WTC11 (cell line): ENCODE results near the gene TLNRD1.

Source experiments
- ESRRA ChIP-seq: sonication (generic); formaldehyde crosslinking; IDR thresholded peaks from 2 replicates; pipeline ENCODE4 v1.8.1; 2022; ENCODE audit warnings: mild to moderate bottlenecking, missing genetic modification reagents, borderline replicate concordance
- ETV6 ChIP-seq: sonication (generic); formaldehyde crosslinking; IDR thresholded peaks from 2 replicates; pipeline ENCODE4 v1.8.1; 2022; ENCODE audit warnings: mild to moderate bottlenecking, missing genetic modification reagents
- IRF2 ChIP-seq: sonication (generic); formaldehyde crosslinking; IDR thresholded peaks from 2 replicates; pipeline ENCODE4 v1.8.0; 2022; ENCODE audit warnings: low read depth, missing genetic modification reagents, borderline replicate concordance
- ZNF671 ChIP-seq: fragments of 250-450 bp; sonication (Bioruptor Pico); IDR thresholded peaks from 2 replicates; pipeline ENCODE4 v1.8.0; 2021; ENCODE audit warnings: mild to moderate bottlenecking
- TF ChIP-seq, protein P1 (sequence below): fragments of 200-600 bp; IDR thresholded peaks from 2 replicates; pipeline ENCODE4 v1.8.0; 2022; ENCODE audit warnings: antibody characterized with exemption
- TF ChIP-seq, protein P2 (sequence below): fragments of 250-450 bp; sonication (Bioruptor Pico); IDR thresholded peaks from 2 replicates; pipeline ENCODE4 v2.1.2; 2022; ENCODE audit warnings: mild to moderate bottlenecking, moderate library complexity
- TF ChIP-seq, protein P3 (sequence below): sonication (generic); formaldehyde crosslinking; IDR thresholded peaks from 2 replicates; pipeline ENCODE4 v1.8.1; 2023; ENCODE audit warnings: mild to moderate bottlenecking, missing genetic modification reagents, moderate library complexity
- TF ChIP-seq, protein P4 (sequence below): sonication (generic); formaldehyde crosslinking; IDR thresholded peaks from 2 replicates; pipeline ENCODE4 v1.8.0; 2022; ENCODE audit warnings: mild to moderate bottlenecking, missing genetic modification reagents

DNA sequence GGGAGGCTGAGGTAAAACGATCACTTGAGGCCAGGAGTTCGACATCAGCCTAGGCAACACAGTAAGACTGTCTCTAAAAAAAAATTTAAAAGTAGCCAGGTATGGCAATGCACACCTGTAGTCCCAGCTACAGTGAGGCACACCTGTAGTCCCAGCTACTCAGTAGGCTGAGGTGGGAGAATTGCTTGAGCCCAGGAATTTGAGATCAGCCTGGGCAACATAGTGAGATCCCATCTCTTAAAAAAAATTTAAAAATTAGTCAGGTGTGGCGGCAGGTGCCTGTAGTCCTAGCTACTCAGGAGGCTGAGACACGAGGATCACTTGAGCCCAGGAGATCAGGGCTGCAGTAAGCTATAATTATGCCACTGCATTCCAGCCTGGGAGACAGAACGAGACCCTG is 17.9 kb upstream of the TLNRD1 start:
- TF ChIP-seq ESRRA (CRISPR knock-in tag) = no peak
- TF ChIP-seq, protein P1, sequence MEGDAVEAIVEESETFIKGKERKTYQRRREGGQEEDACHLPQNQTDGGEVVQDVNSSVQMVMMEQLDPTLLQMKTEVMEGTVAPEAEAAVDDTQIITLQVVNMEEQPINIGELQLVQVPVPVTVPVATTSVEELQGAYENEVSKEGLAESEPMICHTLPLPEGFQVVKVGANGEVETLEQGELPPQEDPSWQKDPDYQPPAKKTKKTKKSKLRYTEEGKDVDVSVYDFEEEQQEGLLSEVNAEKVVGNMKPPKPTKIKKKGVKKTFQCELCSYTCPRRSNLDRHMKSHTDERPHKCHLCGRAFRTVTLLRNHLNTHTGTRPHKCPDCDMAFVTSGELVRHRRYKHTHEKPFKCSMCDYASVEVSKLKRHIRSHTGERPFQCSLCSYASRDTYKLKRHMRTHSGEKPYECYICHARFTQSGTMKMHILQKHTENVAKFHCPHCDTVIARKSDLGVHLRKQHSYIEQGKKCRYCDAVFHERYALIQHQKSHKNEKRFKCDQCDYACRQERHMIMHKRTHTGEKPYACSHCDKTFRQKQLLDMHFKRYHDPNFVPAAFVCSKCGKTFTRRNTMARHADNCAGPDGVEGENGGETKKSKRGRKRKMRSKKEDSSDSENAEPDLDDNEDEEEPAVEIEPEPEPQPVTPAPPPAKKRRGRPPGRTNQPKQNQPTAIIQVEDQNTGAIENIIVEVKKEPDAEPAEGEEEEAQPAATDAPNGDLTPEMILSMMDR = no peak
- TF ChIP-seq IRF2 (CRISPR knock-in tag) = no peak
- no peak for TF ChIP-seq ETV6
- TF ChIP-seq, protein P2, sequence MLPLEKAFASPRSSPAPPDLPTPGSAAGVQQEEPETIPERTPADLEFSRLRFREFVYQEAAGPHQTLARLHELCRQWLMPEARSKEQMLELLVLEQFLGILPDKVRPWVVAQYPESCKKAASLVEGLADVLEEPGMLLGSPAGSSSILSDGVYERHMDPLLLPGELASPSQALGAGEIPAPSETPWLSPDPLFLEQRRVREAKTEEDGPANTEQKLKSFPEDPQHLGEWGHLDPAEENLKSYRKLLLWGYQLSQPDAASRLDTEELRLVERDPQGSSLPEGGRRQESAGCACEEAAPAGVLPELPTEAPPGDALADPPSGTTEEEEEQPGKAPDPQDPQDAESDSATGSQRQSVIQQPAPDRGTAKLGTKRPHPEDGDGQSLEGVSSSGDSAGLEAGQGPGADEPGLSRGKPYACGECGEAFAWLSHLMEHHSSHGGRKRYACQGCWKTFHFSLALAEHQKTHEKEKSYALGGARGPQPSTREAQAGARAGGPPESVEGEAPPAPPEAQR (CRISPR knock-in tag) = no peak
- TF ChIP-seq, protein P3, sequence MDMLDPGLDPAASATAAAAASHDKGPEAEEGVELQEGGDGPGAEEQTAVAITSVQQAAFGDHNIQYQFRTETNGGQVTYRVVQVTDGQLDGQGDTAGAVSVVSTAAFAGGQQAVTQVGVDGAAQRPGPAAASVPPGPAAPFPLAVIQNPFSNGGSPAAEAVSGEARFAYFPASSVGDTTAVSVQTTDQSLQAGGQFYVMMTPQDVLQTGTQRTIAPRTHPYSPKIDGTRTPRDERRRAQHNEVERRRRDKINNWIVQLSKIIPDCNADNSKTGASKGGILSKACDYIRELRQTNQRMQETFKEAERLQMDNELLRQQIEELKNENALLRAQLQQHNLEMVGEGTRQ (CRISPR knock-in tag) = no peak
- no peak for TF ChIP-seq ZNF671 (CRISPR knock-in tag)
- TF ChIP-seq, protein P4, sequence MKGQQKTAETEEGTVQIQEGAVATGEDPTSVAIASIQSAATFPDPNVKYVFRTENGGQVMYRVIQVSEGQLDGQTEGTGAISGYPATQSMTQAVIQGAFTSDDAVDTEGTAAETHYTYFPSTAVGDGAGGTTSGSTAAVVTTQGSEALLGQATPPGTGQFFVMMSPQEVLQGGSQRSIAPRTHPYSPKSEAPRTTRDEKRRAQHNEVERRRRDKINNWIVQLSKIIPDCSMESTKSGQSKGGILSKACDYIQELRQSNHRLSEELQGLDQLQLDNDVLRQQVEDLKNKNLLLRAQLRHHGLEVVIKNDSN (CRISPR knock-in tag) = no peak
